HG03439 (cell line): ENCODE measurements around the gene NUDT8.
A peak's percentile ranks its signal among the peaks of the same experiment; 100 is the strongest.
"Not testable (repeated sequence)": the region's sequence is repeated elsewhere in the genome, so short reads cannot be mapped to it uniquely, and the experiment has no call there.

Source experiments
- ATAC-seq: cut with Tn5 transposase; IDR thresholded peaks from one replicate; pipeline ENCODE4 v1.9.1; 2021; ENCODE audit warnings: mild to moderate bottlenecking, moderate library complexity; ENCODE audit not compliant: unreplicated experiment

NUDT8 gene

DNA sequence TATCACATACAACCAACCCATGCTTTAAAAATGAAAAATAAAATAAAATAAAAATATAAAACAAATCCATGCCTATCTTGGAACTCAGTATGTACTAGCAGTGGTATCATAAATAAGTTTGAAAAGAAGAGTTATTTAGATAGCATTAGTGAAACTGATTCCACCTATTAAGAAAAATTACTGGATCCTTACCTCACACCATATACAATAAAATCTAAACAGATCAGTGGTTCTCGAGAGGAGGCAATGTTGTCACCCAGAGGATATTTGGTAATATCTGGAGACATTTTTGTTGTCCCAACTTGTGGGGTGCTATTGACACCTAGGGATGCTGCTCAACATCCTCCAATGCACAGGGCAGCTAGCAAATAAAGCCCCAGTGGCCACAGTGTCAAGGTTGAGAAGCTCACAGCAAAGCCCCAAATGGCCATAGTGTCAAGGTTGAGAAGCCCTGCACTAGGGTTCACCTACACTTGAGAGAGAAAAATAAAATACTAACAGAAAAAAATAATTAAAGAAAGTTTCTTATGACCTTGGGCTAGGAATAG lies 32.9 kb downstream of the NUDT8 start:
- ATAC-seq, result no peak

GRCh38 chr11:67594480-67594879 lies 35.3 kb downstream of the NUDT8 start:
- no peak for ATAC-seq

DNA sequence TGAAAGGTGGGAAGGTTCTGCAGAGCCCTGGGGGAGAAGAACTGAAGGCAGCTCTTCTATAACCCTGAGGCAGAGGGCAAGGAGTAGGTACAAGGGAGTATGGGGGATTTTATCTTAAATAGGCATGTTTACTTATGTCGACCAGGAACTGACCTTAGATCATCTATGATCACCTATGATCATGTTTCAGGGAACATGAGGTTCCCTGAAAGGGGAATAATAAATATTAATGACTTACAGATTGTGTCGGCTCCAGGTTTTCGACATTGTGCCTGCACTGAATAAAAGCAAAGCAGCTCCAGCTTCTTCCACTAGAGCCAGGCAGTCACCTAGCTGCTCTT lies 36.2 kb downstream of the NUDT8 start:
- no peak for ATAC-seq

DNA sequence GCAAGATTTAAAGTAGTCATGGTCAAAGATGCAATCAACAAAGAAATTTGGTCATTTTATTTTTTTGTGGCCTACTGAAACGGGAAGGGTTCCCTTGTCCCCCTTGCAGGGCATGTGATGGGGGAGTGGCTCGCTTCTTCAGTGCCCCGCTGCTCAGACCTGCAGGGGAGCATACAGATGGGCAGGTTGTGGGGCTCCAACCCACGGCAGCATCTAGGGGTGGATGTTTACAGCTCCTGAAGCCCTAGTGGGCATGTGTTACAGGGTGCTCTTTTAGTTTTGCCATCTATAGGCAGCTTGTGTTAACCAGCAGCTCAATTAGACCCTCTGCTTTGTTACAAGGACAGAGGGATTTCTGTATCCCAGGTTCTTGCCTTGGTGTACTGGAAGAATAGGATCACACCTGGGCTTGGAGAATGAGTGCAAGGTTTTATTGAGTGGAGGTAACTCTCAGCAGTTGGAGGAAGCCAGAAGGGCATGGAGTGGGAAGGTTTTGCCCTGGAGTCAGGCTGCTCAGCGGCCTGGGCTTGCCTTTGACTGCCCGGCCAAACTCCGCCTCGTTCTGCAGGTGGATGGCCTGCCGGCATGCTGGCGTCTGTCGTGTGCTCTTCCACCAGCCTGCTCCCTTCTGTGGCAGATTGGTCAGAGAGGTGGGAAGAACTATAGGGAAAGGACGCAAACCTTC lies 36.7 kb downstream of the NUDT8 start:
- no peak for ATAC-seq

DNA sequence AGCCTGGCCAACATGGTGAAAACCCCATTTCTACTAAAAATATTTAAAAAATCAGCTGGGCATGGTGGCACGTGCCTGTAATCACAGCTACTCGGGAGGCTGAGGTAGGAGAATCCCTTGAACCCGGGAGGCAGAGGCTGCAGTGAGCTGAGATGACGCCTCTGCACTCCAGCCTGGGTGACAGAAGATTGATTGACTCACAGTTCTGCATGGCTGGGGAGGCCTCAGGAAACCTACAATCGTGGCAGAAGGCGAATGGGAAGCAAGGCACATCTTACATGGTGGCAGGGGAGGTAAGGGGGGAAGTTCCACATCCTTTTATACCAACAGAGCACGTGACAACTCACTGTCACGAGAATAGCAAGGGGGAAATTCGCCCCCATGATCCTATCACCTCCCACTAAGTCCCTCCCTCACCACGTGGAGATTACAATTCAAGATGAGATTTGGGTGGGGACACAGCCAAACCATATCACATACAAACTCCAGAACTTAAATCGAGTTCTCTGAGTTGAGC lies 40.8 kb downstream of the NUDT8 start:
- ATAC-seq, result not testable (repeated sequence)

DNA sequence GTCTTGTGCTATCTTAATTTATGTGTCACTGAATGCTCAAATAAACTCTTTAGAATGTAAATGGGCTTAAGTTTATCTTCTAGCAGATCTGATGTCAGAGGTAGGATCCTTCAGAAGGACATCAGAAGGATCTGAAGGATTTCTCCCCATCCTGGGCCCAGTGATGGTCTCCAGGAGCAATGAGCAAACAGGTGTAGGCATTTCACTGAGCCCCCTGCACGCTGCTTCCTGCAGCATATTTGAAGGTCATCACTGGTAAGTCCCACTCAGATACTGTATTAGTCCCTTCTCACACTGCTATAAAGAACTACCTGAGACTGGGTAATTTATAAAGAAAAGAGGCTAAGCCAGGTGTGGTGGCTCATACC lies 41.6 kb downstream of the NUDT8 start:
- peak; percentile 12 for ATAC-seq

DNA sequence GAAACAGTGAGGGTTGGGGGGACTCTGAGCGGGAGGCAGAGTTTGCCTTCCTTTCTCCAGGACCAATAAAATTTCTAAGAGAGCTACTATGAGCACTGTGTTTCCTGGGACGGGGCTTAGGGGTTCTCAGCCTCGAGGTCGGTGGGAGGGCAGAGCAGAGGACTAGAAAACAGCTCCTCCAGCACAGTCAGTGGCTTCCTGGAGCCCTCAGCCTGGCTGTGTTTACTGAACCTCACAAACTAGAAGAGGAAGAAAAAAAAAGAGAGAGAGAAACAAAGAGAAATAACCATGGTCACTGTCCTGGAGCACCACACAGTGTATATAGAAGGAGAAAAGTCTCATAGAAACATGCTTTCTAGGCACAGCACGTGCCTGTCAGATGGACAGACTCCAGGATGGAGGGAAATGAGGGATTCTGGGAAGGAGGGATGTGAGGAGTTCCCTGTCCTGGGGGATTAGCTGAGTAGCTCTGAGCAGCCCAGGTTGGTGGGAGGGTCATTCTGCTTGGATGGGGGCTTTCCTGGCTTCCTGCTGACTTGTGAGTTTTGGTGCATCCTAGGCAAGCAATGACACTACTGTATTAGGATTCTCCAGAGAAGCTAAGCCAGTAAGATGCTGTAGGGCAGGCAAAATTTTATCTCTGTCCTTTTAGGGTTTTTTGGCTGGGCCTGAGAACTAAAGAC lies 43.0 kb downstream of the NUDT8 start:
- ATAC-seq, result no peak

DNA sequence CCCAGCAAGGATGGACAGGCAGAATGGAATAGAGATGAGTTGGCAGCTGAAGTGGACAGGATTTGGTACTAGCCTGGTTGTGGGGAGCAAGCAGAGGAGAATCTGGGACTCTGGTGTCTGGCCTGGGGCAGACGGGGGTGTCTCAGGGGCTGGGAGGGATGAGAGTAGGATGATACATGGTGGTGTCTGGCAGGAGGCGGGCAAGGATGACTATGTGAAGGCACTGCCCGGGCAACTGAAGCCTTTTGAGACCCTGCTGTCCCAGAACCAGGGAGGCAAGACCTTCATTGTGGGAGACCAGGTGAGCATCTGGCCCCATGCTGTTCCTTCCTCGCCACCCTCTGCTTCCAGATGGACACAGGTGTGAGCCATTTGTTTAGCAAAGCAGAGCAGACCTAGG lies 43.8 kb downstream of the NUDT8 start:
- no peak for ATAC-seq

- no peak for ATAC-seq
Measured at GRCh38 chr11:67584881-67585873, 44.6 kb downstream of the NUDT8 start.

DNA sequence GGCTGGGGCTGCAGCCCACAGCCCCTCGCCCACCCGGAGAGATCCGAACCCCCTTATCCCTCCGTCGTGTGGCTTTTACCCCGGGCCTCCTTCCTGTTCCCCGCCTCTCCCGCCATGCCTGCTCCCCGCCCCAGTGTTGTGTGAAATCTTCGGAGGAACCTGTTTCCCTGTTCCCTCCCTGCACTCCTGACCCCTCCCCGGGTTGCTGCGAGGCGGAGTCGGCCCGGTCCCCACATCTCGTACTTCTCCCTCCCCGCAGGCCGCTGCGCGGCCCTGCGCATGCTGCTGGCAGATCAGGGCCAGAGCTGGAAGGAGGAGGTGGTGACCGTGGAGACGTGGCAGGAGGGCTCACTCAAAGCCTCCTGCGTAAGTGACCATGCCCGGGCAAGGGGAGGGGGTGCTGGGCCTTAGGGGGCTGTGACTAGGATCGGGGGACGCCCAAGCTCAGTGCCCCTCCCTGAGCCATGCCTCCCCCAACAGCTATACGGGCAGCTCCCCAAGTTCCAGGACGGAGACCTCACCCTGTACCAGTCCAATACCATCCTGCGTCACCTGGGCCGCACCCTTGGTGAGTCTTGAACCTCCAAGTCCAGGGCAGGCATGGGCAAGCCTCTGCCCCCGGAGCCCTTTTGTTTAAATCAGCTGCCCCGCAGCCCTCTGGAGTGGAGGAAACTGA lies 45.4 kb downstream of the NUDT8 start:
- no peak for ATAC-seq

DNA sequence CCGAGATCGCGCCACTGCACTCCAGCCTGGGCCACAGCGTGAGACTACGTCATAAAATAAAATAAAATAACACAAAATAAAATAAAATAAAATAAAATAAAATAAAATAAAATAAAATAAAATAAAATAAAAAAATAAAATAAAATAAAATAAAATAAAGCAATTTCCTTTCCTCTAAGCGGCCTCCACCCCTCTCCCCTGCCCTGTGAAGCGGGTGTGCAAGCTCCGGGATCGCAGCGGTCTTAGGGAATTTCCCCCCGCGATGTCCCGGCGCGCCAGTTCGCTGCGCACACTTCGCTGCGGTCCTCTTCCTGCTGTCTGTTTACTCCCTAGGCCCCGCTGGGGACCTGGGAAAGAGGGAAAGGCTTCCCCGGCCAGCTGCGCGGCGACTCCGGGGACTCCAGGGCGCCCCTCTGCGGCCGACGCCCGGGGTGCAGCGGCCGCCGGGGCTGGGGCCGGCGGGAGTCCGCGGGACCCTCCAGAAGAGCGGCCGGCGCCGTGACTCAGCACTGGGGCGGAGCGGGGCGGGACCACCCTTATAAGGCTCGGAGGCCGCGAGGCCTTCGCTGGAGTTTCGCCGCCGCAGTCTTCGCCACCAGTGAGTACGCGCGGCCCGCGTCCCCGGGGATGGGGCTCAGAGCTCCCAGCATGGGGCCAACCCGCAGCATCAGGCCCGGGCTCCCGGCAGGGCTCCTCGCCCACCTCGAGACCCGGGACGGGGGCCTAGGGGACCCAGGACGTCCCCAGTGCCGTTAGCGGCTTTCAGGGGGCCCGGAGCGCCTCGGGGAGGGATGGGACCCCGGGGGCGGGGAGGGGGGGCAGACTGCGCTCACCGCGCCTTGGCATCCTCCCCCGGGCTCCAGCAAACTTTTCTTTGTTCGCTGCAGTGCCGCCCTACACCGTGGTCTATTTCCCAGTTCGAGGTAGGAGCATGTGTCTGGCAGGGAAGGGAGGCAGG lies 46.2 kb downstream of the NUDT8 start, which contains the start of gene GSTP1:
GSTP1 (plus strand) TSS at position 566 of the 958 bp plus-strand sequence; CDS start at position 598, 32 bp downstream.
- peak; percentile 49 for ATAC-seq

GRCh38 chr11:67582011-67582410 lies 47.7 kb downstream of the NUDT8 start:
- ATAC-seq, result no peak

DNA sequence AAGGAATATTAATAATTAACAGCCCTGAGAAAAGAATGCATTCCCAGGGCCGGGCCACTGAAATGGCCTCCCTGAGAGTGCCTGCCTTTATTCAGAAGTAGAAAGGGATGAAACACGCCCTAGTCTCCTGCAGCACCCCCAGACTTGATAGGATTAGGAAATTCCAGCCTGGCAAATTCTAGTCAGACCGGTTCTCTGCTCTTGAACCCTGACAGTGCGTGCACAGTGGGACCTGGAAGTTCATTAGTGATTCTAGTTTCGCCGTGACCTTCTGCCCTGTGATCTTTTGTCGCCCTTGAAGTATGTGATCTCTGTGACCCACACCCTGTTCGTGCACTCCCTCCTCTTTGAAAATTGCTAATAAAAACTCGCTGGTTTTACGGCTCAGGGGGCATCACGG lies 48.3 kb downstream of the NUDT8 start:
- no peak for ATAC-seq

- ATAC-seq, result no peak
Measured at GRCh38 chr11:67577951-67578350, 51.8 kb downstream of the NUDT8 start.
